ENCODE measurements around the gene CCN5.

The CCN5 gene

GRCh38 chr20:44737116-44737515, 21.9 kb downstream of the CCN5 start:
- DNase-seq (ENCODE audit: low read depth), result no peak

GRCh38 chr20:44738813-44739477, 23.8 kb downstream of the CCN5 start:
- DNase-seq (ENCODE audit: low read depth), result no peak

- DNase-seq (ENCODE audit: low read depth), result no peak
Observed at GRCh38 chr20:44739942-44740341, 24.8 kb downstream of the CCN5 start.

- DNase-seq (ENCODE audit: low read depth), result no peak
Observed at GRCh38 chr20:44742304-44743079, 27.3 kb downstream of the CCN5 start.

GRCh38 chr20:44743080-44743701, 28.0 kb downstream of the CCN5 start:
- no peak for DNase-seq (ENCODE audit: low read depth)

- no peak for DNase-seq (ENCODE audit: low read depth)
Observed at GRCh38 chr20:44743916-44744655, 28.9 kb downstream of the CCN5 start.

- DNase-seq (ENCODE audit: low read depth), result no peak
Observed at GRCh38 chr20:44745122-44745597, 30.0 kb downstream of the CCN5 start.

GRCh38 chr20:44745598-44746366, 30.6 kb downstream of the CCN5 start, which contains the start of gene KCNK15:
Gene KCNK15, plus strand, starts transcription at chr20:44745865. Its CDS starts 46 bp downstream, at chr20:44745911.
- DNase-seq (ENCODE audit: low read depth), result peak; percentile 9

GRCh38 chr20:44746367-44747165, 31.4 kb downstream of the CCN5 start:
- no peak for DNase-seq (ENCODE audit: low read depth)

GRCh38 chr20:44747166-44748004, 32.2 kb downstream of the CCN5 start:
- peak; percentile 42 for DNase-seq (ENCODE audit: low read depth)

GRCh38 chr20:44748005-44748370, 32.8 kb downstream of the CCN5 start:
- DNase-seq (ENCODE audit: low read depth), result no peak

- DNase-seq (ENCODE audit: low read depth), result no peak
Observed at GRCh38 chr20:44750081-44750805, 35.1 kb downstream of the CCN5 start.

- DNase-seq (ENCODE audit: low read depth), result no peak
Observed at GRCh38 chr20:44752099-44752931, 37.1 kb downstream of the CCN5 start.

GRCh38 chr20:44754554-44754953, 39.4 kb downstream of the CCN5 start:
- DNase-seq (ENCODE audit: low read depth), result no peak

- DNase-seq (ENCODE audit: low read depth), result no peak
Observed at GRCh38 chr20:44756011-44756688, 41.0 kb downstream of the CCN5 start.

- DNase-seq (ENCODE audit: low read depth), result no peak
Observed at GRCh38 chr20:44756956-44757355, 41.8 kb downstream of the CCN5 start.
